ENCODE data around the gene RASGRF1.

Gene RASGRF1

DNA sequence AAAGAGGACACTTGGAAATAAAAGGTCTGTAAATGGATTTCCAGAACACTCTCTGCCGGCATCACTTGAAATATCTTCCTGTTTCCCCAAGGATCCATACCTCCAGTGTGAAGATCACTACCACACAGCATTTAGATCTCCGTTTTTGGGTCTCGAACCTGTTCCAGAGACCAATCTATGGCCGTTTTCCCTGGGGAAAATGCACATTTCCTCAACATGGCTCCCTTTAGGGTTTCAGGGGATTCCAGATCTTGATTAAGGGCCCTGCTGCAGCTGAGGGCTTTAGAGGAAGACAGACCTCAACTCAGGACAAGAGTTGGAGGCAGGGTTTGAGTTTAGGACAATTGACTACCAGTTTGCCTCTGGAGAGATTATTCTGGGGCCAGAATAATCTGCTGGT, 147.8 kb downstream of the RASGRF1 start:
- no peak overlapping the region for H3K4me3 ChIP-seq (ENCODE audit: control insufficient read depth, low read depth, low read length)
- TF ChIP-seq, protein P1, sequence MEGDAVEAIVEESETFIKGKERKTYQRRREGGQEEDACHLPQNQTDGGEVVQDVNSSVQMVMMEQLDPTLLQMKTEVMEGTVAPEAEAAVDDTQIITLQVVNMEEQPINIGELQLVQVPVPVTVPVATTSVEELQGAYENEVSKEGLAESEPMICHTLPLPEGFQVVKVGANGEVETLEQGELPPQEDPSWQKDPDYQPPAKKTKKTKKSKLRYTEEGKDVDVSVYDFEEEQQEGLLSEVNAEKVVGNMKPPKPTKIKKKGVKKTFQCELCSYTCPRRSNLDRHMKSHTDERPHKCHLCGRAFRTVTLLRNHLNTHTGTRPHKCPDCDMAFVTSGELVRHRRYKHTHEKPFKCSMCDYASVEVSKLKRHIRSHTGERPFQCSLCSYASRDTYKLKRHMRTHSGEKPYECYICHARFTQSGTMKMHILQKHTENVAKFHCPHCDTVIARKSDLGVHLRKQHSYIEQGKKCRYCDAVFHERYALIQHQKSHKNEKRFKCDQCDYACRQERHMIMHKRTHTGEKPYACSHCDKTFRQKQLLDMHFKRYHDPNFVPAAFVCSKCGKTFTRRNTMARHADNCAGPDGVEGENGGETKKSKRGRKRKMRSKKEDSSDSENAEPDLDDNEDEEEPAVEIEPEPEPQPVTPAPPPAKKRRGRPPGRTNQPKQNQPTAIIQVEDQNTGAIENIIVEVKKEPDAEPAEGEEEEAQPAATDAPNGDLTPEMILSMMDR (conservative IDR thresholded peaks at IDR 0.05; ENCODE audit: control insufficient read depth, insufficient read depth, low read depth, low read length), result no peak
- no peak for DNase-seq (ENCODE audit: low read depth)

DNA sequence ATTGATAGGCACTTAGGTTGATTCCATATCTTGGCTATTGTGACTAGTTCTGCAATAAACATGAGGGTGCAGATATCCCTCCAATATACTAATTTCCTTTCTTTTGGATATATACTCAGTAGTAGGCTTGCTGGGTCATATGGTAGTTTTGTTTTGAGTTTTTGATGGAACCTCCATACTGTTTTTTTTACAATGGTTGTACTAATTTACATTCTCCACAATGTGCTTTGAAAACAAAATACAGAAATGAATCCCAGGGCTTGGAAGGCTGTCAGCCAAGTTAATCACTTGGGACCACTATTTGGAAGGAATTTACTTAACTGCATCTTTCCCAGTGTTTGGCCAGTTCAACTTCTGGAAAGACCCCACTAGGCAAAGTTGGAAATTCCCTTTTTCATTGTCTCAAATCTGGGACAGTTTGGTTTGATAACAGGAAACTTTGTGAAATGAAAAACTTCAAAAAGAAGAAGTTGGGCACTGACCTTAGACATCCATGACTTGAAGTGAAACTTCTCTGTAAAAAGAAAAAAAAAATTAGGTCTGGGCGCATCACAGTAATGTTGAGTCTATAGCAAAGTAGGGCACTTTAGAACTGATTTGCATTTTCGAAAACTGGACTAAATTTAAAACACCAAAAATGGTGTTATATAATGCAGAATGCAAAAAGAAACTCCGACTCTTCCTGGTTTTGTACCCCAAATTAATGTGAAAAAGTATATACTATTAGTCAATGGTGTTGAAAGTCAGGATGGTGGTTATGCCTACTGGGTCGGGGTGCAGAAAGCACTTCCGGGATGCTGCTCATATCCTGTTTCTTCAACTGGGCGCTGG, 151.7 kb downstream of the RASGRF1 start:
- DNase-seq (ENCODE audit: low read depth), result no peak
- no peak overlapping the region for H3K4me3 ChIP-seq (ENCODE audit: control insufficient read depth, low read depth, low read length)
- TF ChIP-seq, protein P1 (conservative IDR thresholded peaks at IDR 0.05; ENCODE audit: control insufficient read depth, insufficient read depth, low read depth, low read length), result no peak

DNA sequence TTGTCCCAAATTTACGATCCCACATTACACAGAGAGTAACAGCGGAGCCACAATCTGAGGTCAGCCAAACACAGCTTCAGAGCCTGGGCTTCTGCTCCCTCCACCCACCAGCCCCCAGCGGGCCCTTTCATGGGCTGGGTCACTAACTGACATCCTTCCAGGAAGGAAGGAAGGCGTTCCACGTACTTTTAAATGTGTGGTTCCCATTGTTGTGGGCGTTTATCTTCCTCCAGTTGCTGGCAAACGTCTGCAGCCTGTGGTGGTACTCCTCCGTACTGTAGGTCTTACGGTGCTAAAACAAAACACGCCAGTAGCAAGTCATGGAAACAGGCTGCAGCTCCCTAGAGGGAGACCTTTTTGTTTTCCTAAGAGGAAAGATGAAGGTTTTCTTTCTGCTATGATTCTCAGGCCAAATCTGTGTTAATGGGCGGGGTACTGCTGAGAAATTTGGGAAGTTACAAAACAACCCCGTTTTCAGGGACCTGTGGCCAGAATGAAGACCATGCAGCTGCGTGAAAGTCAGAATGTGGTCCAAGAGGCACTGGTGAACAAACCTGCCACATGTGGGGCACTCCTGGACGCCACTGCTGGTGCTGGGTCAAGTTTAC, 153.3 kb downstream of the RASGRF1 start:
- no peak overlapping the region for H3K4me3 ChIP-seq (ENCODE audit: control insufficient read depth, low read depth, low read length)
- DNase-seq (ENCODE audit: low read depth), result peak; percentile 44

DNA sequence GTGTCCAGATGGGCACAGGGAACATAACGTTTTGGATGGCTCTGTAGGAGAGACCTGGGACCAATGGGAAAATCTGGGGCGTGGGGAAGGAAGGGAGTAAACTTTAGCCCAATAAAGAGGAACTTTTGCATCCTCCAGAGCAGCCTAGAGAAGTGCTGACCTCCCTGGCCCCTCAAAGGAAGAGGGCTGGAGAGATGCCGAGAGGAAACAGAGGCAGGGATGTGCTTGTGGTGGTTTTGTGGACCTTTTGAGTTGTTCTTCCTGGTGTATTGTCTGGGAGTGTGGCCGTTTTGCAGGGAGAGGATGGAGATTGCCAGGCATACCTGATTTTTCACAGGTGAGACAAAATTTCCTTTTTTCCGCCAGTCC, 155.9 kb downstream of the RASGRF1 start:
- no peak overlapping the region for H3K4me3 ChIP-seq (ENCODE audit: control insufficient read depth, low read depth, low read length)
- TF ChIP-seq, protein P1 (conservative IDR thresholded peaks at IDR 0.05; ENCODE audit: control insufficient read depth, insufficient read depth, low read depth, low read length), result no peak
- no peak for DNase-seq (ENCODE audit: low read depth)

More for the DNA sequence above, 153.3 kb downstream of the RASGRF1 start:
- TF ChIP-seq, protein P1 (conservative IDR thresholded peaks at IDR 0.05; ENCODE audit: control insufficient read depth, insufficient read depth, low read depth, low read length), result no peak

DNA sequence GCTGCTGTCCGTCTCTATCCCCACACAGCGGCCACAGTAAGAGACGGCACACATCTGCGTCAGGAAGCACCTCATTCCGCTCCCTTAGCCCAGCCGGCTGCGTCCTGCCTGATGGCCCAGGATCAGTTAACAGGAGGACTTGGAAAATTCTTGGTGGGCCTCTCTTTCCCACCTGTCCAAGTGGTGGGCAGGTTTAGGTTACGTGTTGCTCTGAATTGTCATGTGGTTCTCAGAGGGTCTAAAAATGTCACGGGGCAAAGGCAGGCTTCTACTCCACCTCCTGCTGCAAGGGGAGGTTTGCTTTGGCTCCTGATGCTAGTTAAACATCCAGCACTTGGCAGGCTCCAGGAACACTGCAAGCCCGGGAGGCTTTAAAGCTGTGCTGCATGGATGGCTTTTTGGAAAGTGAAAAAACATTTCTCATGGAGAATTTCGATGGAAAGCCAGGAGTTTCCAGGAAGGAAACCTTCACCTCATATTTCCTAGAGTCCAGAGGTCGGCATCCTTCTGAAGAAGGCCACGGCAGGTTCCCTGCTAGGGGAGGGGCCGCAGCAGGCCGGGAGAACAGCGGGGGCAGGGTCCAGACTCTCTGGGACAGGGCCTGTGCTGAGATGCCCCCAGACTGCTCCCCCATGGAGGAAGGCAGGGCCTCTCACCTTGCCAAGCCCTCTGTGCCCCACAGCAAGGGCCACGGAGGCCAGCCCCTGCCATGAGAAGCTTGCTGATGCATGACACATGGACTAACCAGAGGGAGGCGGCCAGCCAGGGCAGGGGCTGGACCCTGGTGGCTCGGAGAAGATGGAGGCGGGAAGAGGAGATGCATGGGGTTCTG, 156.5 kb downstream of the RASGRF1 start:
- TF ChIP-seq, protein P1 (conservative IDR thresholded peaks at IDR 0.05; ENCODE audit: control insufficient read depth, insufficient read depth, low read depth, low read length), result no peak
- no peak for DNase-seq (ENCODE audit: low read depth)
- H3K4me3 ChIP-seq (ENCODE audit: control insufficient read depth, low read depth, low read length), result no peak overlapping the region

DNA sequence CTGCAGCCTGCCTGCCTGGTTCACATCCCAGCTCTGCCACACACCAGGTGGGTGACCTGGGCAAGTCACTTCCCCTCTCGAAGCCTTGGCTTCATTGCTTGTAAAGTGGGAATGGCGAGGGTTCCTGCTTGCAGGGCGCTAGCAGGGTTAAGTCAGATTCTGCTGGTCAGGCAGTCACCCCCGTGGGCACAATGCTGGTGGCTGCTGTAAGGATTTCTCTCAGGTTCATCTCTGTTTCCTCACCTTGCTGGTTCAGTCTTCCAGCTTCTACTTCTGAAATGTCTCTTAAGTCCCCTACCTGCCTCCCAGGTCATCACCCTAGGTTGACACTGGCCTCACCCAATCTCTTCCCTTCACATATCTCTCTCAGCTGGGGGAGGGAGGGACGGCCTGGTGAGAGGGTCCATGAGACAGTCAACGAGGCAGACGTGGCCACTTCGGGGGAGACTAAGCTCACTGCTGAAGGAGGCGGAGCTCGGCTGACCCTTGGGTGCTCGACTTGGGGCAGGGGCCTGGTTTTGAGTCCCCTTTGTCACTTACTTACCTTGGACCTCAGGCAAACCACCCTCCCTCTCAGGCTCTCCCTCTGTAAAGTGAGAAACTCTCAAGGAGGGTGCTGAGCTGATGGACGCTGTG, 157.3 kb downstream of the RASGRF1 start:
- TF ChIP-seq, protein P1 (conservative IDR thresholded peaks at IDR 0.05; ENCODE audit: control insufficient read depth, insufficient read depth, low read depth, low read length), result no peak
- no peak overlapping the region for H3K4me3 ChIP-seq (ENCODE audit: control insufficient read depth, low read depth, low read length)
- DNase-seq (ENCODE audit: low read depth), result no peak

Measured in fibroblast of mammary gland (primary cell).